Inflammatory macrophage (primary cell): ENCODE results near the gene AGAP1.
"Not testable (repeated sequence)": the region's sequence is repeated elsewhere in the genome, so short reads cannot be mapped to it uniquely, and the experiment has no call there.

Experiments
- DNase-seq, 2 donors: peaks; one replicate each; pipeline ENCODE4 v3.0.0-alpha.2; 2020 to 2022

AGAP1 gene

DNA sequence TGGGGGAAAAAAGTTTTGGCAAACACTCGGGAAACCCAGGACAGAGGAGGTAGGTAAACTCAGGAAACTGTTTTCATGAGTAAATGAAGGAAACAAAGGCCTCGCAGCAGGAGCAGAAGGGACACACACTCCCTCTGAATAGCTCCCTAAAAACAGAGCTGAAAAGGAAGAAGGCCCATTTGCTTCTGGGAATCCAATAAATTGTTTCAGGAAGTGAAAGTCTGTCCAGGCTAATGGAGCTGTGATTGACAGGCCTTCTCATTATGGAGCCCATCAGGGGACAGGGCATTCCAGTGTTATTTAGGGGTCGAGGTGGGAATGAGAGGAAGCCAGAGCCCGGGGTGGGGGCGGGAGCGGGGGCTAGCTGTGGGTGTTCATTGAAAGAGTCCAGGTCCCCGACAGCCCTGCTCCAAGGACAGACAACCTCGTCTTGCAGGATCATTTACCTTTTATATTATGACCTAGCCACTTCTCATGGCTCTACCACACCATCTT is 593.2 kb downstream of the AGAP1 start:
- DNase-seq, result no peak

DNA sequence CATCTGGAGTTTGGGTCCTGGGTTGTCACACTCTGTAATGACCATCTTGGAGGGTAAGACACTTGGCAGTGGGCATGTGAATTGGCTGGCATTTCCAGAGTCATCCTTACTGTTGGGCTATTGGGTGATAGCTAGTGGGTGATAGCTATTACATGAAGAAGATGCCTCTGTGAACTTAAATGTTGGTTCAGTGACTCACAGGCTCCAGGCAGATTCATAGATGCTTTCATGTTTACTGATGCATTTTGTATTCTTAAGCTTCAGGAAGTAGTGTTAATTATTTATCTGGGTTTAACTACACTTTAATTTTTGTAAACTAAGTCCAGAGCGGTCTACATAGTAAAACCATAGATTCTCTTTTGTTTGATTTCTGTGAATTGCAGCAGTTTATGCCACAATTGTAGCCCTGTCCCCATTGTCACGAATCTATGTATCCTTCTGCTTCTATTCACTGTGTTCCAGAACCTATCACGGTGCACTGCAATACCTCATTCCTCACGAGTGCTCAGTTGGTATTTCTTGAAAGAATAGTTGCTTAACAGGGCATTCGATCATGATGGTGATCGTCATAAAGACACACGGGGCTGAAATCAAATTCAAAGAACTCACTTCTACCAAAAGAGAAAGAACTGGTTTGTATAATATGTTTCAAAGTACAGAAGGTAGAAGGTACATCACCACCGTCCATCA is 594.7 kb downstream of the AGAP1 start:
- no peak for DNase-seq

DNA sequence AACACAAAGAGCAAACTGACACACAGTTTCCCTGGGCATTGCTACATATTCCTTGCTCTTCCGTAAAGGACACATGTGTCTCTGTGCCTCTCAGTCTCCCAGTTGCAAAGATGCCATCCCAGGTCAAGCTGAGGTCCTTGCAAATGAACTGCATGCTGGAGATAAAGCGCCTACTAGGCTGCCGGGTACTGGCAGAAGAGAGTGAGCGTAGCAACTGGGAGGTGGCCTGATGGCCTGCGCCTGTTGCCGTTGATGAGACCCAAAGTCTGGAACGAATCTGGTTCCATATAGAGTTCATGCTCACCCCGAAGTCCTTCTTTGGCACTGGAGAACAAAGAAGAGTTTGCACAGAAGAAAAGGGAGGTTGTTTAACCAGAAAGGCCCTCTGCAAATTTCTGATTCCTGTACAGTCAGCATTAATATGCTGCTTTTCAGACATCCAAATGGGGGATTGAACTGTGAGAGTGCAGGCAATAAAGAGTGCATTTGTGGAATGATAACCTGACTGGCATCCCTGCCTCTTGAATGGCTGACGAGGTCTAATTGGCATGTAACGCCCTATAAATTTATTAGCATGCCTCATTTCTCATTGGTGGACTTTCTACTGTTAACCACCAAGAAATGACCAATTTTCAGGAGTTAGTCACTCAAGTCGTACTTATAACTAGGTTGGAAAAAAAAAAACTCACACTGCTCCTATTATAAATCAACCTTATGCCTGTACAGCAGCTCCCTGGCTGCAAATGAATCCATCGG is 595.6 kb downstream of the AGAP1 start:
- DNase-seq, result no peak

GRCh38 chr2:236090027-236090382 is 596.2 kb downstream of the AGAP1 start:
- DNase-seq, result no peak

DNA sequence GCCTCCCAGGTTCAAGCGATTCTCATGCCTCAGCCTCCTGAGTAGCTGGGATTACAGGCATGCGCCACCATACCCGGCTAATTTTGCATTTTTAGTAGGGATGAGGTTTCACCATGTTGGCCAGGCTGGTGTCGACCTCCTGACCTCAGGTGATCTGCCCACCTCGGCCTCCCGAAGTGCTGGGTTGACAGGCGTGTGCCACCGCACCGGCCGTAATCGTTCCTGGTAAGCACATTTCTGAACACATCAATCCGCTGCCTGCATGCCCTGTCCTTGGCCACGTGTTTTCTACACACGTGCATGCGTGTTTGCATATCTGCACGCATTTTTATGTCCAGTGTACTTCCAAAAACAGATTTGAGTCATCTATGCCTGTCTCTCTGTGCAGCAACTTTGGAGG is 597.0 kb downstream of the AGAP1 start:
- DNase-seq, result not testable (repeated sequence)

DNA sequence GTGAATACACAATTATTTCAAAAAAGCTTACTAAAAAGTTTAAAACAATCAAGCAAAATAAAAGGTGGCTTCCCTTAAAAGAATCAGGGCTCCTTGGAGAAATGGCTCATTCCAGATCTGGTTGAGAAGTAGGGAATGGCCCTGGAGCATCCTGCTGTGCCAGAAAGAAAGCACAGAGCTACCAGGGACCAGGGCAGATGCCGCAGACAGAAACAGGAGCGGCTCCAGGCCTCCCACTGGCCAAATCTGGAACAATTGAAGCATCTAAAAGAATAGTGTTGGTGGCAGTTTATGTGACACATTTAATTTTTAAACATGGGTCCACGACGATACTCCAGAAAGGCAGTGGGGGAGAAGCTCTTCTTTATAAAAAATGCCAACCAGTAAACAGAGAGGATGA is 598.9 kb downstream of the AGAP1 start:
- DNase-seq, result no peak

- DNase-seq, result no peak
Observed at GRCh38 chr2:236093134-236093533, 599.3 kb downstream of the AGAP1 start.

GRCh38 chr2:236095504-236095903 is 601.7 kb downstream of the AGAP1 start:
- DNase-seq, result no peak

DNA sequence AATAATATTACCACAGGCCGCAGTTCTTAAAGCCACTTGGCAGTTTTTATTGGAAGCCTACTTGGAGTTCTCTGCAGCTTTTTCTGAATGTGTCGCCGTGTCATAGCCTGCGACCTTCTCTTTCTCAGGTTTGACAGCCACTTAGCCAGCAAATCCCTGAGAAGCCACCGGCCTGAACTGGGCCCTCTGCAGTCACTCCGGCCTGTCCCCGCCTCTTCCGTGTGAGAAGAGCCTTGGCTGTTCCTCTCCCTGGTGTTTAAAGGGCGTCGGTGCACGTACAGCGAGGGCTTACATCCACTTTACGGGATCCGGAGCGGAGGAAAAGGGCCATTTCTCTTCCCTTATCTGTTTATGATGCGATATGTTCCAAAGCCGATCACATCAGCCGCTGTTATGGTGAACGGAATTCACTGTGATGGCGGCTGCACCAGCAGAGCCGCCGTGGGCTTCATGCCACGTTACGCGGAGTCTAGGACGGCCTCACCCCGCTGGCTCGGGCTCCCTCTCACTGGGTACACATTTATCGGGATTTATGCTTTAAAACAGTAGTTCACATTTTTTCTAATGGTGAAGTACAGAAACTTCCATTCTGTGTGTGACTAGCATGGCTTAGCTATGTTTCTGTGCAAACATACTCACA is 607.6 kb downstream of the AGAP1 start:
- no peak for DNase-seq

DNA sequence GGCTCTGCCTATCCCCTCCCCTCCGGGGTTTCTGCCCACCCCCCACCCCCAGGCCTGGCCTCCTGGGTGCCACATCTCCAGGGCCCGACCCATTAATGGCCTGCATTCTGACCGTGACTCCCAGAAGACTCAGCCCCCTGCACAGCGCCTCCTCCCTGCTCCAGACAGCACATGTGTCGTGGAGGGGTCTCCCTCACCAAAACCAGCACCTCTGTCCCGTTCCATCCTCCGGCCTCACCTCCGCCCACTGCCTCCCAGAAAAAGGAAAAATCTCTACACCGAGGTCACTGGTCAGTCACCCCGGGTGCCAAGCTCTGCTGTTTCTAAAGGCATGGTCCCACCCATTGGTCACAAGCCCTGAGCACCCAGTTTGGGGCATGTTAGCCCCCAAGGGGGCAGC is 609.1 kb downstream of the AGAP1 start:
- DNase-seq, result no peak

GRCh38 chr2:236103981-236104380 is 610.1 kb downstream of the AGAP1 start:
- DNase-seq, result no peak

GRCh38 chr2:236105955-236106607 is 612.2 kb downstream of the AGAP1 start:
- no peak for DNase-seq

- no peak for DNase-seq
Observed at GRCh38 chr2:236106761-236107160, 612.9 kb downstream of the AGAP1 start.

DNA sequence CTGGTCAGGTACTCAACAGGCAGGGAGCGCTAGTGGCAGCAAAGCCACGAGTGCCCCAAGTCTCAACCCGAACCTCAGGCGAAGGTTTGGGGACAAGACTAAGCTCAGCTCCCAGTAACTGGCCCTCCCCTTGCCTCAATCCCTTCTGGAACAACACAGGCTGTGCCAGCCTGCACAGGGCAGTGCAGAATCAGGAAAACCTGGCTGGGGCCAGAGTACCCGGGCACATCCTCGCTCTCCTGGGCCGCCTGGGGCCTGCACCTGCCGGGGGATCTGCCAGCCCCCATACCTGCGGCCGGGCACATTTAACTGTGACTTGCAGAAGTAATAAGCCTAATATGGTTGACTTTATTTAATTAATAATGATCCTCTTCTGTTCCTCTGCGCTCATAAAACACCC is 613.7 kb downstream of the AGAP1 start:
- no peak for DNase-seq

GRCh38 chr2:236107942-236108625 is 614.2 kb downstream of the AGAP1 start:
- DNase-seq, result no peak

GRCh38 chr2:236109061-236109460 is 615.2 kb downstream of the AGAP1 start:
- DNase-seq, result no peak

DNA sequence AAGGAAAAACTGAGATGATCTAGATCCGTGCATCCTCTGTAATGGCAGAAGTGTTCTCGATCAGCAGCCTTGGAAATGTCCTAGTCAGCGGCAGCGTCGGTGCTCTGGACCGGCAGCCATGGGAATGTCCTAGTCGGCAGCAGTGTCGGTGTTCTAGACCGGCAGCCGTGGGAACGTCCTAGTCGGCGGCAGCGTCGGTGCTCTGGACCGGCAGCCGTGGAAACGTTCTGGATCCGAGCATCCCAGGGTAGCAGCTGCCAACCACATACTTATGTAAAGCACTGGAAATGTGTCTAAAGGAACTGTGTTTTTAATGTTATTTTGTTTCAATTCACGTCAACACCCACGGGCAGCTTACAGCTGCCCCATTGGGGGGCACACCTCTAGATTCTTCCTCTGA is 615.6 kb downstream of the AGAP1 start:
- DNase-seq, result no peak

DNA sequence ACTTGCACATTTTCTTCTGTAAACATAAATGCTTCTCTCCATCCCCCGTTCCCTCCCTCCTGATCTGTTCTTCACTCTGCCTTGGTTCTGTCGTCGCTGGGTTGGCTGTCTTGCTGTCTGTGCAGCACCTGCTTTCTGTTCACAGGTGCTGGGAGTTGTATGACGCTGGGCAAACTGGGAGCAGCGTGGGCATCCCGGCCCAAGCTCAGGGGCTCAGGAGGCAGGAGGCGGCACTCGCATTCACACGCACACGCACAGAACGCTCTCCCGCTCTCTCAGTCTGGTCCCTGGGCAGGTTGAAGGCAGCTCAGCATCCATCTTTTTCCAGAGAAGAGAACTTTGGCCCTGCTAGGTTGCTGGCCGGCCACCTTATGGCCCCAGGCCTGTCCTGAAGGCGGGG is 618.6 kb downstream of the AGAP1 start:
- DNase-seq, result no peak

DNA sequence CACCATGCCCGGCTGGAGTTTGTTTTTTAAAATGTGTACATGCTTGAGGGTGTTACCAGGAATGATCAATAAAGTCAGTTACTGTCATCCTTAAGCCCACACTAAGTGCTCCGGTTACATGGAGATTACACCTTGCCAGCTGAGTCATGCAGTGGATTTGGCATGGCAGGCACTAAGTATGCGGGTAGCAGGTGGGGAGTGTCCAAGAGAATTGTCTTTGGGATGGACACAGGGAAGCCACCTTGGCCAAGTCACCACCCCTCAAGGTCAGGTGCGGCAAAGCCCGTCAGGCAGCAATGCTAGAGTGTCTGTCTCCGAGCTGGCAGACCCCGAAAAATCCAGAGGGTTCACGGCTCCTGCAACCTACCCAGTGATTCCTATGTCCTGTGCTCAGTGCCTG is 619.6 kb downstream of the AGAP1 start:
- DNase-seq, result no peak

DNA sequence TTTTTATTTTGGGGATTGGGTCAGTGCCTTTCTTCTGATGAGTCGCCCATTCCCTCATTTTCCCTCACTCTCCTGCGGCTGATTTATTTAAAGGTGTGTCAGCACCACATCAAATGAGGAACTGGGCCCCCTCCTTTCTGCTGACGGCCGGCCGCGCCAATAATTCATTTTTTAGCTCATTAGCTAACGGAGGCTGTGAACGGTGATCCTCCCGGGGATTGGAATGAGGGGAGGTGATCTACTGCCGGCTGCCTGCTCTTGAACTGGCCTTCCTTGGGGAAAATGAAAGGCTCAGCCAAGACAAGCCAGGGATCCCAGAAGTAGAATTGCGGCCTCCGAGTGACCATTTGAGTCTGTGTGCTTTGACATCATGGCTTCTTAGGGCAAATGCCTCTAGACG is 620.1 kb downstream of the AGAP1 start:
- DNase-seq, result no peak

GRCh38 chr2:236114959-236115358 is 621.1 kb downstream of the AGAP1 start:
- DNase-seq, result no peak

GRCh38 chr2:236117401-236117800 is 623.6 kb downstream of the AGAP1 start:
- no peak for DNase-seq

DNA sequence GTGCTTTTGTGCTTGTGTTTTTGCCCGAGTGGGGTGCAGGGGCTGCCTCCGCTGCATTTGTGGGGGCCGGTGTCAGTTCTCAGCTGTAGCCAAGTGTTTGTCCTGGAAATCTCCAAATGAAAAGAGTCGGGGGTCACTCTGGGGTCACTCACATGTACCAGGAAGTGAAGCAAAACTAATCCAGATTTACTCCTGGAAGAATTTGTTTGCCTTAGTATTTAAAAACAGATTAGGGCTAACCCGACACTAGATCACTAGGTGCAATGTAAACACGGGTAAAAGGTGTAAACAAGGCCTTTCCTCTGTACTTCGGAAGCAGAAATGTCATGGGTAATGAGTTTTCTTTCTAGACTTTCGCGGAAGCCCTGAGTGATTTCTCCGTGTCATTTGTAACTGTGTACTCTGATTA is 624.0 kb downstream of the AGAP1 start:
- DNase-seq, result no peak
